Esophagus squamous epithelium (tissue), 5 donors: ENCODE results near the gene AMZ1. TPM values are rescaled to one million over a fixed set of nuclear protein-coding genes. Genes with fewer than 3 reads are reported as not detected.

Experiments
- DNase-seq: peaks from one replicate; lab custom pipeline; 2025; lab: John Stamatoyannopoulos, UW
- H3K27ac ChIP-seq, 4 donors: fragments of 200-600 bp; sonication (generic); one replicate each; pipeline ENCODE4 v1.5.1; 2016 to 2019; ENCODE audit warnings: mild to moderate bottlenecking in 1 of 4
- H3K27me3 ChIP-seq, 4 donors: fragments of 200-600 bp; sonication (generic); 1 replicate in 3 of 4; 2 replicates in 1 of 4; pipeline versions ENCODE4 v1.5.1 to v1.6.0; 2017 to 2021; ENCODE audit warnings: antibody characterized with exemption in 1 of 4
- H3K36me3 ChIP-seq, 3 donors: fragments of 200-600 bp; sonication (generic); one replicate each; pipeline ENCODE4 v1.5.1; 2016 to 2019
- H3K4me1 ChIP-seq, 3 donors: fragments of 200-600 bp; sonication (generic); one replicate each; pipeline ENCODE4 v1.5.1; 2017 to 2019
- H3K4me3 ChIP-seq, 4 donors: fragments of 200-600 bp; sonication (generic); 1 replicate in 3 of 4; 2 replicates in 1 of 4; pipeline ENCODE4 v1.5.1; 2016 to 2019; ENCODE audit warnings: mild to moderate bottlenecking in 2 of 4, moderate library complexity in 1 of 4
- H3K9me3 ChIP-seq, 3 donors: fragments of 200-600 bp; sonication (generic); one replicate each; pipeline ENCODE4 v1.5.1; 2016 to 2019
- CTCF ChIP-seq, 6 experiments: fragments of 450-650 bp in 4 of 6; fragments of 200-600 bp in 2 of 6; sonication (generic) in 2 of 6; IDR thresholded peaks; one replicate each; pipeline ENCODE4 v1.5.1; 2016 to 2019; ENCODE audit warnings: antibody characterized with exemption in 6 of 6, mild to moderate bottlenecking in 4 of 6, moderate library complexity in 4 of 6
- POLR2A ChIP-seq, 4 donors: fragments of 450-650 bp; IDR thresholded peaks; one replicate each; pipeline ENCODE4 v1.6.1; 2017; ENCODE audit warnings: antibody characterized with exemption in 4 of 4, mild to moderate bottlenecking in 4 of 4, moderate library complexity in 3 of 4
- WGBS, 2 donors: methylation state at CpG; one replicate each; pipeline ENCODE4 v1.1.5; 2018; 5-methylcytosine and 5-hydroxymethylcytosine counted together
- intact Hi-C: fragments of 100-400 bp; cut with DNase I; formaldehyde crosslinking; loops from one replicate; pipeline ENCODE4 v1.15.0; 2022
- total RNA-seq, 4 donors: library from RNA; depleted of rRNA; stranded (reverse); fragments of >200 nt; gene quantifications; one replicate each; pipeline ENCODE4 v1.1.0, GENCODE V29; 2016
- donor health status: DM: yes; HTN: yes; CAD: no.

Gene AMZ1
- total RNA-seq, 4 donors from 2014 or later: 0.12 to 0.19 TPM; not detected in 2

DNA sequence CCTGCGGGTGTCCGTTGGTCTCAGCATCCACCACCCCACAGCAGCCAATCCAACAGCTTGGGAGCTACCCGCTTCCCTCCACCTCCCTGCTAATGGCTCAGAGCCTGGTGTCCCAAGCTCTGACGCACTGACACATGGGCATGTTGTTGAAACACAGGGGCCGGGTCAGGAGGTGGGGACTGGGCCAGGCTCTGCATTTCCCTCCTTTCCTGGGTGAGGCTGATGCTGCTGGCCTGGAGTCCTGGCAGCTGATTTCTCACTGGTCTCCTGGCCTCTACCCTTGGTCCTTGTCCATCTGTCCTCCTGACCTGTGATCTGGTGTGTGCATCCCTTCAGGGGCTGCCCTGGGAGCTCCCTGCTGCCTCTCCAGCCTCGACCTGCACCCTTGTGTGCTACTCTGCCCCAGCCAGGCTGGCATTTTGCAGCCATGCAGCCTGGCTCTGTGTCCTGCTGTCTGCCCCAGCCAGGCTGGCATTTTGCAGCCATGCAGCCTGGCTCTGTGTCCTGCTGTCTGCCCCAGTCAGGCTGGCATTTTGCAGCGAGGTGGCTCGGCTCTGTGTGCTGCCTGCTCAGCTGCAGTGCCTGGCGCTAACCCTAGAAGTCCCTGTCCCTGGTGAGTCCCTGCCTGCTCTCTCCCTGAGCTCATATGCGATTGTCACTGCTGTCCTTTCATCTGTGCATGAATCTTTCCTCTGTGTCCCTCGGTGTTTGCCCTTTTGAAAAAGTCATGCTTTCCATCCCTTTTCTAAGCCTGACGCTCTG is 14.0 kb downstream of the AMZ1 start:
- TF ChIP-seq POLR2A (IDR thresholded peaks at IDR 0.05): no peak
- TF ChIP-seq CTCF (IDR thresholded peaks at IDR 0.05): no peak
- no peaks in the 10 kb centered on the region for H3K9me3 ChIP-seq
- H3K4me1 ChIP-seq: peaks cover 0 to 3% (median 0%) of the 10 kb centered on the region in 3 donors
- intact Hi-C loops: no loop called here
- H3K27ac ChIP-seq: no peak overlapping the region
- 43 to 57% methylated on average over 4 to 9 of the region's 12 CpGs for WGBS, 2 donors
- no peaks in the 10 kb centered on the region for H3K36me3 ChIP-seq
- DNase-seq: no peak
- H3K27me3 ChIP-seq: peaks cover 0 to 24% (median 0%) of the 10 kb centered on the region in 4 donors
- no peak overlapping the region for H3K4me3 ChIP-seq

DNA sequence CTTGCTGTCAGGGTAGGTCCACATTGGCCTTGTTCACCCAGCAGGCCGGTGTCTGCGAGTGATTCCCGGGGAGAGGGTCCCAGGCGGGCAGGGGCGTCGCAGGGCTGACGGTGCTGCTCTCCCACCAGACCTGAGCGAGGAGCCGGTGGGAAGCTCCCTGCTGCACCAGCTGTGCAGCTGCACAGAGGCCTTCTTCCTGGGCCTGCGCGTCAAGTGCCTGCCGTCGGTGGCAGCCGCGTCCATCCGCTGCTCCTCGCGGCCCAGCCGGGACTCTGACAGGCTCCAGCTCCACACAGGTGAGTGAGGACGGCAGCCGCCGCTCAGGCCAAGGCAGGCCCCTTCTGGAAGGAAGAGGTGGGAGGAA is 14.6 kb downstream of the AMZ1 start:
- intact Hi-C loops: no loop called here
- H3K4me1 ChIP-seq: peaks cover 0 to 3% (median 0%) of the 10 kb centered on the region in 3 donors
- TF ChIP-seq POLR2A (IDR thresholded peaks at IDR 0.05) (no peak), CTCF (IDR thresholded peaks at IDR 0.05) (no peak)
- H3K36me3 ChIP-seq: no peaks in the 10 kb centered on the region
- H3K27me3 ChIP-seq: peaks cover 0 to 30% (median 0%) of the 10 kb centered on the region in 4 donors
- H3K27ac ChIP-seq: no peak overlapping the region
- no peak overlapping the region for H3K4me3 ChIP-seq
- WGBS, 2 donors: 85 to 96% methylated on average over 5 to 8 of the region's 22 CpGs
- no peak for DNase-seq
- H3K9me3 ChIP-seq: no peaks in the 10 kb centered on the region

GRCh38 chr7:2705371-2706096 is 17.5 kb downstream of the AMZ1 start:
- intact Hi-C loops: no loop called here
- DNase-seq: no peak
- 74 to 79% methylated on average over 7 to 9 of the region's 14 CpGs for WGBS, 2 donors

GRCh38 chr7:2706685-2707126 is 18.7 kb downstream of the AMZ1 start:
- no peak for TF ChIP-seq CTCF (IDR thresholded peaks at IDR 0.05)
- TF ChIP-seq POLR2A (IDR thresholded peaks at IDR 0.05): no peak
- Histone ChIP-seq H3K27me3 (peaks cover 0 to 32% (median 0%) of the 10 kb centered on the region in 4 donors), H3K9me3 (no peaks in the 10 kb centered on the region), H3K36me3 (no peaks in the 10 kb centered on the region), H3K4me1 (peaks cover 0 to 22% (median 5%) of the 10 kb centered on the region in 3 donors), H3K27ac (no peak overlapping the region), H3K4me3 (no peak overlapping the region)
- DNase-seq: no peak
- 57 to 73% methylated on average over 4 to 6 of the region's 6 CpGs for WGBS, 2 donors
- intact Hi-C loops: no loop called here

More at GRCh38 chr7:2705371-2706096, 17.5 kb downstream of the AMZ1 start:
- Histone ChIP-seq H3K36me3 (no peaks in the 10 kb centered on the region), H3K4me3 (no peak overlapping the region), H3K27ac (no peak overlapping the region), H3K4me1 (peaks cover 0 to 15% (median 5%) of the 10 kb centered on the region in 3 donors), H3K27me3 (peaks cover 0 to 32% (median 0%) of the 10 kb centered on the region in 4 donors), H3K9me3 (no peaks in the 10 kb centered on the region)
- TF ChIP-seq POLR2A (IDR thresholded peaks at IDR 0.05) (no peak), CTCF (IDR thresholded peaks at IDR 0.05) (no peak)

GRCh38 chr7:2707481-2707880 is 19.5 kb downstream of the AMZ1 start:
- TF ChIP-seq POLR2A (IDR thresholded peaks at IDR 0.05): no peak
- no peak for TF ChIP-seq CTCF (IDR thresholded peaks at IDR 0.05)
- Histone ChIP-seq H3K27ac (no peak overlapping the region), H3K27me3 (peaks cover 0 to 32% (median 0%) of the 10 kb centered on the region in 4 donors), H3K9me3 (no peaks in the 10 kb centered on the region), H3K4me1 (peaks cover 0 to 19% (median 5%) of the 10 kb centered on the region in 3 donors), H3K36me3 (no peaks in the 10 kb centered on the region), H3K4me3 (no peak overlapping the region)
- WGBS, 2 donors: 79 to 84% methylated on average over 7 to 8 of the region's 8 CpGs
- intact Hi-C loops: no loop called here
- DNase-seq: no peak
